Breast epithelium (tissue), 4 donors: ENCODE results near the gene PNPLA6. TPM values are rescaled to one million over a fixed set of nuclear protein-coding genes. Genes with fewer than 3 reads are reported as not detected.

Source experiments
- DNase-seq, 2 donors: peaks; one replicate each; pipeline ENCODE4 v3.0.0-alpha.2; 2019; ENCODE audit warnings: low spot score in 2 of 2
- H3K27ac ChIP-seq, 2 donors: fragments of 200-600 bp; sonication (generic) in 1 of 2; one replicate each; pipeline ENCODE4 v1.5.1; 2016 to 2019; ENCODE audit warnings: mild to moderate bottlenecking in 1 of 2
- H3K27me3 ChIP-seq, 2 donors: fragments of 200-600 bp; sonication (generic) in 1 of 2; one replicate each; pipeline versions ENCODE4 v1.5.1 to v1.6.0; 2017 to 2019; ENCODE audit warnings: control low read depth in 1 of 2, mild to moderate bottlenecking in 1 of 2
- H3K36me3 ChIP-seq: fragments of 200-600 bp; one replicate; pipeline ENCODE4 v1.5.1; 2019
- H3K4me1 ChIP-seq, 2 donors: fragments of 200-600 bp; sonication (generic); one replicate each; pipeline ENCODE4 v1.5.1; 2016 to 2019; ENCODE audit warnings: control low read depth in 1 of 2
- H3K4me3 ChIP-seq, 3 donors: fragments of 200-600 bp; sonication (generic); 1 replicate in 2 of 3; 2 replicates in 1 of 3; pipeline ENCODE4 v1.5.1; 2016 to 2019; ENCODE audit warnings: mild to moderate bottlenecking in 3 of 3, moderate library complexity in 2 of 3
- H3K9me3 ChIP-seq, 2 donors: fragments of 200-600 bp; sonication (generic) in 1 of 2; one replicate each; pipeline ENCODE4 v1.5.1; 2016 to 2019; ENCODE audit warnings: control low read depth in 1 of 2
- POLR2A ChIP-seq: fragments of 450-650 bp; IDR thresholded peaks from one replicate; pipeline ENCODE4 v1.6.1; 2016; ENCODE audit warnings: antibody characterized with exemption, mild to moderate bottlenecking, moderate library complexity
- POLR2AphosphoS5 ChIP-seq, 3 donors: sonication (generic); formaldehyde crosslinking; IDR thresholded peaks; one replicate each; pipeline ENCODE4 v1.6.1; 2017; ENCODE audit warnings: antibody characterized with exemption in 3 of 3
- intact Hi-C: fragments of 100-400 bp; cut with DNase I; formaldehyde crosslinking; loops from one replicate; pipeline ENCODE4 v1.15.1; 2023; ENCODE audit warnings: low total_unique reads
- total RNA-seq, 3 donors: library from RNA; depleted of rRNA; stranded (reverse); fragments of >200 nt; gene quantifications; one replicate each; pipeline ENCODE4 v1.1.0, GENCODE V29; 2016
- TF ChIP-seq, protein P1 (sequence below), 3 donors: fragments of 450-650 bp; IDR thresholded peaks; one replicate each; pipeline ENCODE4 v1.5.1; 2016 to 2017; ENCODE audit warnings: antibody characterized with exemption in 3 of 3, mild to moderate bottlenecking in 3 of 3, moderate library complexity in 3 of 3

PNPLA6 gene
- total RNA-seq, 3 donors from 2014 or later, result 35.8 to 56.4 (median 45.8) TPM

GRCh38 chr19:7520131-7521051, 15.1 kb upstream of the PNPLA6 start:
- no peak for DNase-seq
- TF ChIP-seq POLR2A, result no peak
- TF ChIP-seq POLR2AphosphoS5 (IDR thresholded peaks at IDR 0.05), result no peak
- TF ChIP-seq, protein P1, sequence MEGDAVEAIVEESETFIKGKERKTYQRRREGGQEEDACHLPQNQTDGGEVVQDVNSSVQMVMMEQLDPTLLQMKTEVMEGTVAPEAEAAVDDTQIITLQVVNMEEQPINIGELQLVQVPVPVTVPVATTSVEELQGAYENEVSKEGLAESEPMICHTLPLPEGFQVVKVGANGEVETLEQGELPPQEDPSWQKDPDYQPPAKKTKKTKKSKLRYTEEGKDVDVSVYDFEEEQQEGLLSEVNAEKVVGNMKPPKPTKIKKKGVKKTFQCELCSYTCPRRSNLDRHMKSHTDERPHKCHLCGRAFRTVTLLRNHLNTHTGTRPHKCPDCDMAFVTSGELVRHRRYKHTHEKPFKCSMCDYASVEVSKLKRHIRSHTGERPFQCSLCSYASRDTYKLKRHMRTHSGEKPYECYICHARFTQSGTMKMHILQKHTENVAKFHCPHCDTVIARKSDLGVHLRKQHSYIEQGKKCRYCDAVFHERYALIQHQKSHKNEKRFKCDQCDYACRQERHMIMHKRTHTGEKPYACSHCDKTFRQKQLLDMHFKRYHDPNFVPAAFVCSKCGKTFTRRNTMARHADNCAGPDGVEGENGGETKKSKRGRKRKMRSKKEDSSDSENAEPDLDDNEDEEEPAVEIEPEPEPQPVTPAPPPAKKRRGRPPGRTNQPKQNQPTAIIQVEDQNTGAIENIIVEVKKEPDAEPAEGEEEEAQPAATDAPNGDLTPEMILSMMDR (IDR thresholded peaks at IDR 0.05), result no peak
- peaks cover 7 to 14% of the 10 kb centered on the region in 2 donors for H3K4me1 ChIP-seq
- no peaks in the 10 kb centered on the region for H3K27me3 ChIP-seq
- H3K27ac ChIP-seq, result peak overlapping the region in 1 of 2 donors; percentile 19
- peaks cover 8% of the 10 kb centered on the region for H3K36me3 ChIP-seq
- H3K4me3 ChIP-seq, result no peak overlapping the region
- H3K9me3 ChIP-seq, result no peaks in the 10 kb centered on the region
- intact Hi-C loops, result no loop called here

DNA sequence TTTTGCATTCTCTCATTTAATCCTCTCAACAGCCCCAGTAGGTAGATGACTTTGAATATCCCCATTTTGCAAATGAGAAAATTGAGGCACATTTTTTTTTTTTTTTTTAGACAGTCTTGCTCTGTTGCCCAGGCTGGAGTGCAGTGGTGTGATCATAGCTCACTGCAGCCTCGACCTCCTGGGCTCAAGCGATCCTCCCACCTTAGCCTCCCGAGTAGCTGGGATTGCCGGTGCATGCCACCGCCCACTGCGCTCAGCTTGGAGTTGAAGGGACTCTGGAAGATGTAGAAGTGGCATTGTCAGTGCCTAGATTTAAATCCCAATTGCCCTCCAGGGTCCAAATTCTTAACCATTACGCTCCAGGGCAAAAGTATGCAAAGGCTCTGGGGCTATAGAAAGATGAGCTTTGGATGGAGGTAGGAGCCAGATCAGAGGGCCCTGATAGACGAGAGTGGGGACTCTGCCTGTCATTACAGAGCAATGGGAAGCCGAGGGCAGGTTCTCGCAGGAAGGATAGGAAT, 13.9 kb upstream of the PNPLA6 start:
- intact Hi-C loops, result no loop called here
- peak overlapping the region in 2 of 3 donors; percentile 82 to 90 for H3K4me3 ChIP-seq
- peaks cover 7 to 13% of the 10 kb centered on the region in 2 donors for H3K4me1 ChIP-seq
- H3K9me3 ChIP-seq, result no peaks in the 10 kb centered on the region
- no peak for DNase-seq
- peaks cover 8% of the 10 kb centered on the region for H3K36me3 ChIP-seq
- H3K27ac ChIP-seq, result peak overlapping the region; percentile 4 to 71
- TF ChIP-seq POLR2AphosphoS5 (IDR thresholded peaks at IDR 0.05) (no peak), POLR2A (no peak)
- TF ChIP-seq, protein P1 (IDR thresholded peaks at IDR 0.05), result no peak
- H3K27me3 ChIP-seq, result no peaks in the 10 kb centered on the region

- intact Hi-C loops, result no loop called here
- H3K9me3 ChIP-seq, result no peaks in the 10 kb centered on the region
- peak within 1 kb of the TSS; percentile 68 to 90 (median 82) for H3K4me3 ChIP-seq
- peaks cover 8% of the 10 kb centered on the region for H3K36me3 ChIP-seq
- peaks cover 6 to 7% of the 10 kb centered on the region in 2 donors for H3K4me1 ChIP-seq
- peak within 1 kb of the TSS; percentile 45 to 71 for H3K27ac ChIP-seq
- peak; percentile 99 for DNase-seq
- TF ChIP-seq POLR2AphosphoS5 (IDR thresholded peaks at IDR 0.05) (peak; percentile 85 to 89 (median 85)), POLR2A (no peak)
- TF ChIP-seq, protein P1 (IDR thresholded peaks at IDR 0.05), result no peak
- no peaks in the 10 kb centered on the region for H3K27me3 ChIP-seq
Observed at GRCh38 chr19:7522072-7522922, 13.2 kb upstream of the PNPLA6 start, which contains the start of gene MCOLN1. Gene MCOLN1, plus strand, starts transcription at chr19:7522624. Its CDS starts 127 bp downstream, at chr19:7522751.

GRCh38 chr19:7522923-7523667, 12.4 kb upstream of the PNPLA6 start:
- intact Hi-C loops, result no loop called here
- no peak for DNase-seq
- peaks cover 8% of the 10 kb centered on the region for H3K36me3 ChIP-seq

More at GRCh38 chr19:7522923-7523667, 12.4 kb upstream of the PNPLA6 start:
- Histone ChIP-seq H3K4me1 (peaks cover 6 to 7% of the 10 kb centered on the region in 2 donors), H3K9me3 (no peaks in the 10 kb centered on the region), H3K27me3 (no peaks in the 10 kb centered on the region), H3K4me3 (peak overlapping the region; percentile 68 to 90 (median 82)), H3K27ac (peak overlapping the region in 1 of 2 donors; percentile 45)
- TF ChIP-seq, protein P1 (IDR thresholded peaks at IDR 0.05), result no peak
- TF ChIP-seq POLR2AphosphoS5 (IDR thresholded peaks at IDR 0.05), result no peak
- TF ChIP-seq POLR2A, result no peak
